ENCODE measurements around the gene SOST.

The SOST gene

GRCh38 chr17:43774304-43775250, 16.0 kb upstream of the SOST start:
- DNase-seq (ENCODE audit: low read depth): no peak

GRCh38 chr17:43772877-43773648, 14.5 kb upstream of the SOST start:
- DNase-seq (ENCODE audit: low read depth): no peak

GRCh38 chr17:43771463-43771862, 12.9 kb upstream of the SOST start:
- no peak for DNase-seq (ENCODE audit: low read depth)

GRCh38 chr17:43770957-43771356, 12.4 kb upstream of the SOST start:
- DNase-seq (ENCODE audit: low read depth): no peak

- no peak for DNase-seq (ENCODE audit: low read depth)
These were observed 11.3 kb upstream of the SOST start for GRCh38 chr17:43769859-43770258.

GRCh38 chr17:43769426-43769825, 10.8 kb upstream of the SOST start:
- no peak for DNase-seq (ENCODE audit: low read depth)

GRCh38 chr17:43768943-43769342, 10.4 kb upstream of the SOST start:
- DNase-seq (ENCODE audit: low read depth): no peak

- DNase-seq (ENCODE audit: low read depth): no peak
These were observed 9.8 kb upstream of the SOST start for GRCh38 chr17:43768382-43768781.

- no peak for DNase-seq (ENCODE audit: low read depth)
These were observed 9.1 kb upstream of the SOST start for GRCh38 chr17:43767713-43768059.

- no peak for DNase-seq (ENCODE audit: low read depth)
These were observed 8.6 kb upstream of the SOST start for GRCh38 chr17:43767053-43767712.

GRCh38 chr17:43766413-43767052, 7.9 kb upstream of the SOST start:
- DNase-seq (ENCODE audit: low read depth): no peak

- peak; percentile 85 for DNase-seq (ENCODE audit: low read depth)
These were observed 1.8 kb upstream of the SOST start for GRCh38 chr17:43760254-43760852.

- DNase-seq (ENCODE audit: low read depth): no peak
These were observed 1.2 kb upstream of the SOST start for GRCh38 chr17:43759836-43760235.

GRCh38 chr17:43758086-43758485, 505 bp downstream of the SOST start:
- no peak for DNase-seq (ENCODE audit: low read depth)

GRCh38 chr17:43757171-43757660, 1.4 kb downstream of the SOST start:
- DNase-seq (ENCODE audit: low read depth): no peak

- no peak for DNase-seq (ENCODE audit: low read depth)
These were observed 2.4 kb downstream of the SOST start for GRCh38 chr17:43756201-43756600.

GRCh38 chr17:43755389-43755875, 3.2 kb downstream of the SOST start:
- peak; percentile 33 for DNase-seq (ENCODE audit: low read depth)

GRCh38 chr17:43754947-43755346, 3.6 kb downstream of the SOST start:
- DNase-seq (ENCODE audit: low read depth): no peak

- no peak for DNase-seq (ENCODE audit: low read depth)
These were observed 5.0 kb downstream of the SOST start for GRCh38 chr17:43753493-43754129.

- DNase-seq (ENCODE audit: low read depth): no peak
These were observed 8.4 kb downstream of the SOST start for GRCh38 chr17:43750153-43750552.

- DNase-seq (ENCODE audit: low read depth): no peak
These were observed 13.1 kb downstream of the SOST start for GRCh38 chr17:43745541-43745940.

All from activated T-cell treated with anti-CD3 and anti-CD28 coated beads for 48 hours (primary cell).